ENCODE data around the gene KXD1.
"Not testable (repeated sequence)": the region's sequence is repeated elsewhere in the genome, so short reads cannot be mapped to it uniquely, and the experiment has no call there.

The KXD1 gene

GRCh38 chr19:18537431-18537830 is 20.2 kb upstream of the KXD1 start:
- no peak for DNase-seq

- DNase-seq: no peak
Observed at GRCh38 chr19:18538115-18538514, 19.6 kb upstream of the KXD1 start.

GRCh38 chr19:18539372-18539771 is 18.3 kb upstream of the KXD1 start:
- DNase-seq: no peak

- DNase-seq: not testable (repeated sequence)
Observed at GRCh38 chr19:18540200-18540599, 17.5 kb upstream of the KXD1 start.

- no peak for DNase-seq
Observed at GRCh38 chr19:18541258-18541991, 16.2 kb upstream of the KXD1 start.

GRCh38 chr19:18541992-18542940 is 15.4 kb upstream of the KXD1 start:
- DNase-seq: no peak

- DNase-seq: peak; percentile 74
Observed at GRCh38 chr19:18542941-18543813, 14.5 kb upstream of the KXD1 start, which contains the start of gene FKBP8. TSS of gene FKBP8 (minus strand) at chr19:18543573. CDS start at chr19:18541970, 1,603 bp downstream.

GRCh38 chr19:18543814-18544475 is 13.7 kb upstream of the KXD1 start:
- DNase-seq: peak; percentile 38

- DNase-seq: no peak
Observed at GRCh38 chr19:18551631-18552030, 6.0 kb upstream of the KXD1 start.

GRCh38 chr19:18558202-18558555 is 509 bp downstream of the KXD1 start:
- DNase-seq: no peak

GRCh38 chr19:18558604-18559003 is 934 bp downstream of the KXD1 start:
- DNase-seq: no peak

- DNase-seq: no peak
Observed at GRCh38 chr19:18559685-18560084, 2.0 kb downstream of the KXD1 start.

GRCh38 chr19:18562086-18562485 is 4.4 kb downstream of the KXD1 start:
- no peak for DNase-seq

- no peak for DNase-seq
Observed at GRCh38 chr19:18566953-18567352, 9.3 kb downstream of the KXD1 start.

GRCh38 chr19:18568367-18568766 is 10.7 kb downstream of the KXD1 start:
- no peak for DNase-seq

- DNase-seq: peak; percentile 96
Observed at GRCh38 chr19:18571564-18572344, 14.1 kb downstream of the KXD1 start, which contains the start of gene UBA52. TSS of gene UBA52 (plus strand) at chr19:18571857. CDS start at chr19:18573301, 1,444 bp downstream.

- no peak for DNase-seq
Observed at GRCh38 chr19:18574691-18575291, 17.1 kb downstream of the KXD1 start.

GRCh38 chr19:18576383-18576782 is 18.7 kb downstream of the KXD1 start:
- no peak for DNase-seq

GRCh38 chr19:18577365-18577914 is 19.8 kb downstream of the KXD1 start:
- DNase-seq: no peak

- no peak for DNase-seq
Observed at GRCh38 chr19:18580311-18580710, 22.6 kb downstream of the KXD1 start.

- no peak for DNase-seq
Observed at GRCh38 chr19:18586306-18586705, 28.6 kb downstream of the KXD1 start.

Data from NCI-H446 treated with DMSO at 0.1 percent for 48 hours (cell line).